Hepatocyte (in vitro differentiated cells): Measurements from ENCODE around the gene SYNGAP1. TPM values are rescaled to one million over a fixed set of nuclear protein-coding genes. Genes with fewer than 3 reads are reported as not detected.

Source experiments
- DNase-seq: peaks from one replicate; pipeline ENCODE4 v3.0.0-alpha.2; 2016; ENCODE audit warnings: low spot score
- H2AFZ ChIP-seq: fragments of 200-600 bp; sonication (generic); 2 replicates; pipeline ENCODE4 v1.6.0; 2016; ENCODE audit warnings: antibody characterized with exemption, mild to moderate bottlenecking
- H3K27ac ChIP-seq: fragments of 200-600 bp; sonication (generic); 2 replicates; pipeline ENCODE4 v1.5.1; 2016; ENCODE audit warnings: mild to moderate bottlenecking
- H3K27me3 ChIP-seq: fragments of 200-600 bp; sonication (generic); 2 replicates; pipeline ENCODE4 v1.6.1; 2016
- H3K36me3 ChIP-seq: fragments of 200-600 bp; sonication (generic); replicated peaks from 2 replicates; pipeline ENCODE4 v1.5.1; 2016; ENCODE audit warnings: low read depth; ENCODE audit not compliant: insufficient read depth
- H3K4me1 ChIP-seq: fragments of 200-600 bp; sonication (generic); 2 replicates; pipeline ENCODE4 v1.5.1; 2016; ENCODE audit warnings: mild to moderate bottlenecking, moderate library complexity; ENCODE audit not compliant: insufficient read depth
- H3K4me2 ChIP-seq: fragments of 200-600 bp; sonication (generic); 2 replicates; pipeline ENCODE4 v1.6.0; 2016
- H3K4me3 ChIP-seq: fragments of 200-600 bp; sonication (generic); 2 replicates; pipeline ENCODE4 v1.5.1; 2016; ENCODE audit warnings: mild to moderate bottlenecking
- H3K79me2 ChIP-seq: fragments of 200-600 bp; sonication (generic); 2 replicates; pipeline ENCODE4 v1.6.0; 2017; ENCODE audit warnings: mild to moderate bottlenecking
- H3K9me2 ChIP-seq: fragments of 200-600 bp; sonication (generic); replicated peaks from 2 replicates; pipeline ENCODE4 v1.6.0; 2017; ENCODE audit warnings: mild to moderate bottlenecking; ENCODE audit not compliant: insufficient read depth
- H3K9me3 ChIP-seq: fragments of 200-600 bp; sonication (generic); 2 replicates; pipeline ENCODE4 v1.5.1; 2016; ENCODE audit warnings: low read depth, mild to moderate bottlenecking
- H4K20me1 ChIP-seq: fragments of 200-600 bp; sonication (generic); 2 replicates; pipeline ENCODE4 v1.6.0; 2016; ENCODE audit warnings: mild to moderate bottlenecking; ENCODE audit not compliant: insufficient read depth, poor library complexity, severe bottlenecking
- EZH2 ChIP-seq: fragments of 200-600 bp; sonication (generic); IDR thresholded peaks from 2 replicates; pipeline ENCODE4 v1.6.1; 2016; ENCODE audit warnings: antibody characterized with exemption, mild to moderate bottlenecking, borderline replicate concordance
- EZH2phosphoT487 ChIP-seq: fragments of 200-600 bp; sonication (generic); IDR thresholded peaks from one replicate; pipeline ENCODE4 v1.6.1; 2018; ENCODE audit warnings: antibody characterized with exemption, mild to moderate bottlenecking, low read depth, moderate library complexity; ENCODE audit not compliant: unreplicated experiment, severe bottlenecking
- WGBS: methylation state at CpG from one replicate; pipeline ENCODE4 v1.1.6; 2016; ENCODE audit warnings: low lambda C conversion rate; ENCODE audit errors: missing lambda C conversion rate; 5-methylcytosine and 5-hydroxymethylcytosine counted together
- polyA plus RNA-seq: library from polyadenylated mRNA; unstranded; fragments of >200 nt; fragmentation: Nextera tagmentation; extraction: Ambion mirVana; gene quantifications from 2 replicates; pipeline ENCODE4 v1.2.1, GENCODE V29; 2016
- total RNA-seq: library from RNA; depleted of rRNA; stranded (reverse); fragments of >200 nt; gene quantifications from 2 replicates; pipeline ENCODE4 v1.2.3, GENCODE V29; 2014
- TF ChIP-seq, protein P1 (sequence below): fragments of 200-600 bp; sonication (generic); IDR thresholded peaks from 2 replicates; pipeline ENCODE4 v1.5.1; 2016; ENCODE audit warnings: antibody characterized with exemption, mild to moderate bottlenecking; ENCODE audit not compliant: poor library complexity

SYNGAP1 gene
- total and polyA plus RNA-seq, 2 experiments from 2014 or later, result 5.7 to 6.6 TPM

DNA sequence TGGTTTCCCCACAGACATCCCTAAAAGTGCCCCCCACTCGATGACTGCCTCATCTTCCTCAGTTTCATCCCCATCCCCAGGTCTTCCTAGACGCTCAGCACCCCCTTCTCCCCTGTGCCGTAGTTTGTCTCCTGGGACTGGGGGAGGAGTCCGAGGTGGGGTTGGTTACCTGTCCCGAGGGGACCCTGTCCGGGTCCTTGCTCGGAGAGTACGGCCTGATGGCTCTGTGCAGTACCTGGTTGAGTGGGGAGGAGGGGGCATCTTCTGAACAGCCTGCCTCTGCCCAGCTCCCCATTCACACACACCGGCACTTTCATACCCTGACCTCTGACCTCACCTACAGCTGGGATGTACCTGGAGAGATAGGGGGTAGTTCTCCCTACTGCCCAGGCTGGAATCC is 4.0 kb upstream of the SYNGAP1 start:
- H3K36me3 ChIP-seq, result no peaks in the 10 kb centered on the region
- peak overlapping the region; percentile 82 for H3K4me2 ChIP-seq
- H3K27me3 ChIP-seq, result no peaks in the 10 kb centered on the region
- no peaks in the 10 kb centered on the region for H3K9me3 ChIP-seq
- WGBS, result 91% methylated on average over 9 of the region's 9 CpGs
- peaks cover 52% of the 10 kb centered on the region for H3K79me2 ChIP-seq
- H2AFZ ChIP-seq, result no peak overlapping the region
- peaks cover 33% of the 10 kb centered on the region for H3K4me1 ChIP-seq
- DNase-seq, result no peak
- peak overlapping the region; percentile 94 for H3K27ac ChIP-seq
- TF ChIP-seq, protein P1, sequence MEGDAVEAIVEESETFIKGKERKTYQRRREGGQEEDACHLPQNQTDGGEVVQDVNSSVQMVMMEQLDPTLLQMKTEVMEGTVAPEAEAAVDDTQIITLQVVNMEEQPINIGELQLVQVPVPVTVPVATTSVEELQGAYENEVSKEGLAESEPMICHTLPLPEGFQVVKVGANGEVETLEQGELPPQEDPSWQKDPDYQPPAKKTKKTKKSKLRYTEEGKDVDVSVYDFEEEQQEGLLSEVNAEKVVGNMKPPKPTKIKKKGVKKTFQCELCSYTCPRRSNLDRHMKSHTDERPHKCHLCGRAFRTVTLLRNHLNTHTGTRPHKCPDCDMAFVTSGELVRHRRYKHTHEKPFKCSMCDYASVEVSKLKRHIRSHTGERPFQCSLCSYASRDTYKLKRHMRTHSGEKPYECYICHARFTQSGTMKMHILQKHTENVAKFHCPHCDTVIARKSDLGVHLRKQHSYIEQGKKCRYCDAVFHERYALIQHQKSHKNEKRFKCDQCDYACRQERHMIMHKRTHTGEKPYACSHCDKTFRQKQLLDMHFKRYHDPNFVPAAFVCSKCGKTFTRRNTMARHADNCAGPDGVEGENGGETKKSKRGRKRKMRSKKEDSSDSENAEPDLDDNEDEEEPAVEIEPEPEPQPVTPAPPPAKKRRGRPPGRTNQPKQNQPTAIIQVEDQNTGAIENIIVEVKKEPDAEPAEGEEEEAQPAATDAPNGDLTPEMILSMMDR, result no peak
- TF ChIP-seq EZH2 (no peak), EZH2phosphoT487 (no peak)
- no peaks in the 10 kb centered on the region for H3K9me2 ChIP-seq
- no peak overlapping the region for H3K4me3 ChIP-seq
- H4K20me1 ChIP-seq, result peaks cover 3% of the 10 kb centered on the region

DNA sequence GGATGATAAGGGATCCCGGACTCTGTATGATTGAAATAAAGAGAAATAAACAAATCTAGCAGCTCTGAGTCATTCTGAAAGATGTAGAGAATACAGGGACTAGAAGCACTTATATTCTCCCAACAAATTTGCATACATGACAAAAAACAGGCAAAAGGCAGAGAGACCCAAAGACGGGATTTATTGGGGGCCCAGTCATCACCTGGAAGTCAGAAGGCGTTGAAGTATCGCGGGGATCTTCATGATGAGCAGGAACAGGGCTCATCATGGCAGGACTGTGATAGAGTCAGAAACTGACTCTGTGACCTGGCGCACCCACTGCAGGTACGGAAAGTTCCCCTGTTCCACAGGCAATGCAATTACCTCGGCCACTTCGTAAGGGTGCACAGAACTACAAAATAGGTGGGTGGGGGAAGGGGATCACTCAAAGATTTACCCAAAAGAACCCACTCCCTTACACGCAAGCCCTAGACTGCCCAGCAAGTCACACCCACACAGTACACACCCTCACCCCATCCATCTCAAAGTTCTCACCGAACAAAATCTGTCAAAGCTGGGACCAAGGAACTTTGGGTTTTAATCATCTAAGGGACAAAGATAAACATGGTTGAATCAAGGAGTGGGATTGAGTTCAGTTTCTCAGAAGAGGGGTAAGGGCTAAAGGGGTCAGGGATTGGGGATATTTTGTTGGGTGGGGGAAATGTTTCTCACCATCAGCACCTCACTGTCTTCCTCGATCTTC is 3.3 kb upstream of the SYNGAP1 start:
- H2AFZ ChIP-seq, result no peak overlapping the region
- no peak for DNase-seq
- H3K4me1 ChIP-seq, result peaks cover 32% of the 10 kb centered on the region
- peaks cover 3% of the 10 kb centered on the region for H4K20me1 ChIP-seq
- H3K36me3 ChIP-seq, result no peaks in the 10 kb centered on the region
- WGBS, result 57% methylated on average over 12 of the region's 12 CpGs
- H3K4me3 ChIP-seq, result peak overlapping the region; percentile 92
- H3K79me2 ChIP-seq, result peaks cover 51% of the 10 kb centered on the region
- peak overlapping the region; percentile 94 for H3K27ac ChIP-seq
- no peaks in the 10 kb centered on the region for H3K9me2 ChIP-seq
- H3K9me3 ChIP-seq, result no peaks in the 10 kb centered on the region
- peak overlapping the region; percentile 82 for H3K4me2 ChIP-seq
- TF ChIP-seq EZH2 (no peak), EZH2phosphoT487 (no peak)
- TF ChIP-seq, protein P1, result no peak
- H3K27me3 ChIP-seq, result no peaks in the 10 kb centered on the region

DNA sequence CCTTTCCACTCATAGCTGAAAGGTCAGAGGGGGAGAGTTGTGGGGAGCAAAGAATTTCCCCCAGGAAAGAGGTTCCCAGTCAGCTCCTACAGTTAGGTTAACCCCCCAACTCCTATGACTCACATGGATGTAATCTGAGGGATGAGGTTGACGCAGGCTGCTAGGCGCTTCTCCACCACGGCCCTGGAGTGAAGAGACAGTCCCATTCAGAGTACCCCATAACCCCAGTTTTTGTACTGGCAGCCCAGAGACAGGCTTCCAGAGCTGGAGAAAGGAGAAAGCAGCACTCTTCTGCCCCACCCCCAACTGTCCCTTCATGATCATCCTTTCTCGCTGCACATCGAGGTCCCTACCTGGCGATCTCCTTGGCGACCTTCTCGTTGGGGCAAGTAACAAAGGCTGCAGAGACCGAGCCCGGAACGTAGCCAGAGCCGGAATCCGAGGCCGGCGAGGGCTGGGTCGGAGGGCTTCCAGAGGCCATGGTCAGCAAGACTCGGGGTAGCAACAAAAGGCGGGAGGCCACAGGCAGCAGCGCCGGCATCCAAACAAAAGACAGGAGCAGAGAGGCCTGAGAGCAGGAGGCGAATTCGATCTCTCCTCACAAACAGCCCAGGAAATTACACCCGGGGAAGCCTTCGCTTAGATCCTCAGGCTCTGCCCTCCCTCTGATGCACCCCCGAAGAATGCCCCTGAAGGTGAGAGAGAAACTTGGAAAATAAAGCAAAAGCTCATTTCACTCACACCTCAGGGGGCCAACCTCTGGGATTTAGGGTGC is 2.5 kb upstream of the SYNGAP1 start:
- Histone ChIP-seq H3K9me3 (no peaks in the 10 kb centered on the region), H3K27ac (peak overlapping the region; percentile 94), H4K20me1 (peaks cover 3% of the 10 kb centered on the region), H3K4me3 (peak overlapping the region; percentile 92), H3K27me3 (no peaks in the 10 kb centered on the region), H3K79me2 (peaks cover 46% of the 10 kb centered on the region), H3K4me1 (peaks cover 25% of the 10 kb centered on the region), H2AFZ (peak overlapping the region; percentile 16), H3K4me2 (peak overlapping the region; percentile 82), H3K36me3 (no peaks in the 10 kb centered on the region), H3K9me2 (no peaks in the 10 kb centered on the region)
- DNase-seq, result peak; percentile 61
- under 1% methylated on average over 25 of the region's 25 CpGs for WGBS
- no peak for TF ChIP-seq EZH2
- TF ChIP-seq, protein P1, result no peak
- no peak for TF ChIP-seq EZH2phosphoT487
